Stimulated activated CD8-positive, alpha-beta memory T cell treated with anti-CD3 and anti-CD28 coated beads, Interleukin-2, amount 100 ng/mL, for 1 hour (primary cell): ENCODE measurements around the gene N4BP3.
"Not testable (repeated sequence)": the region's sequence is repeated elsewhere in the genome, so short reads cannot be mapped to it uniquely, and the experiment has no call there.

Source experiments
- DNase-seq, 2 donors: peaks; one replicate each; pipeline ENCODE4 v3.0.0-alpha.2; 2020; ENCODE audit warnings: low read depth in 2 of 2

The N4BP3 gene, protein sequence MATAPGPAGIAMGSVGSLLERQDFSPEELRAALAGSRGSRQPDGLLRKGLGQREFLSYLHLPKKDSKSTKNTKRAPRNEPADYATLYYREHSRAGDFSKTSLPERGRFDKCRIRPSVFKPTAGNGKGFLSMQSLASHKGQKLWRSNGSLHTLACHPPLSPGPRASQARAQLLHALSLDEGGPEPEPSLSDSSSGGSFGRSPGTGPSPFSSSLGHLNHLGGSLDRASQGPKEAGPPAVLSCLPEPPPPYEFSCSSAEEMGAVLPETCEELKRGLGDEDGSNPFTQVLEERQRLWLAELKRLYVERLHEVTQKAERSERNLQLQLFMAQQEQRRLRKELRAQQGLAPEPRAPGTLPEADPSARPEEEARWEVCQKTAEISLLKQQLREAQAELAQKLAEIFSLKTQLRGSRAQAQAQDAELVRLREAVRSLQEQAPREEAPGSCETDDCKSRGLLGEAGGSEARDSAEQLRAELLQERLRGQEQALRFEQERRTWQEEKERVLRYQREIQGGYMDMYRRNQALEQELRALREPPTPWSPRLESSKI

DNA sequence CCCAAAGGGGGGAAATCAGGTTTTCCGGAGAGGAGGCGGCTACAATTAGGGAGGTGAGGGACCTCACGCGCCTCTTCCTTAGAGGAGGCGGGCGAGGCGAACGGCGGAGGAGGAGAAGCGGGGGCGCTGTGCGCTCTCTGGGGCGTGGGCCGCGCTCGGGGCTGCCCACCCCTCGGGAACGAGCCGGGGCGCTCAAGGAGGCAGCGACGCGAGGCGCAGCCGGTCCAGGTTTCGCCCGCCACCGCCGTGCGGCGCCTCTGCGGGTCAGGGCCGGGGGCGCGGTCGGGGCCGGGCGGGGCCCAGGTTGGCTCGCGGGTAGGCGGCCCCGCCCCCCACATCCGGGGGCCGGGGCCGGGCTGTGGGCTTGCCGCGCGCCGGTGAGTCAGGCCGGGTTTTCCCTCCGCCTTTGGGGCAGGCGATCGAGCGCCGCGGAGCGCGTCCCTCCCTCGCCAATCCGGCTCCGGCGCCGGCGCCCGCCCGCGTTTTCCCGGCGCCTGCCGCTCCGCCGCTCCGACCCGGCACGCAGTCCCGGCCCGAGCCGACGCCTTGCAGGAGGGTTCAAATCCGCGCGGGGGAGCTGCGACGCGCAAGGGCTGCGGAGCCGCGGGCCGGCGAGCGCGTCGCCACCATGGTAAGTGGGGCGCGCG is at the start of gene N4BP3:
Gene N4BP3, plus strand, starts transcription at position 392 of the 647 bp plus-strand sequence. CDS start 6,052 bp downstream, outside the sequence.
- peak; percentile 64 to 70 for DNase-seq

DNA sequence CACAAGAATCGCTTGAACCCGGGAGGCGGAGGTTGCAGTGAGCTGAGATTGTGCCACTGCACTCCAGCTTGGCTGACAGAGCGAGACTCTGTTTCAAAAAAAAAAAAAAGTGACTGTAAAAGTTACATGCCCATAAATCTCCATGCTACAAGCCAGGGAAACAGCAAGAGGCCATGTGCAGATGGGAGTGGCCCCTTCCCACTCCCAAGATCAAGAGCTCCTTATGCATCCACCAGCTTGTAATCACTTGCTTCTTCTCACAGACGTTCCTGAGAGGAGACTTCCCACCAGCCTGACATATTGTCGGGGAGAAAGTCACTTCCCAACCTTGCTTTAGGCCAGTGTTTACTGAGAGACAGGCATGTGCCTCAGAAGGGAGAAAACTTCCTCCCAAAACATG is 45.6 kb upstream of the N4BP3 start:
- DNase-seq, result no peak

DNA sequence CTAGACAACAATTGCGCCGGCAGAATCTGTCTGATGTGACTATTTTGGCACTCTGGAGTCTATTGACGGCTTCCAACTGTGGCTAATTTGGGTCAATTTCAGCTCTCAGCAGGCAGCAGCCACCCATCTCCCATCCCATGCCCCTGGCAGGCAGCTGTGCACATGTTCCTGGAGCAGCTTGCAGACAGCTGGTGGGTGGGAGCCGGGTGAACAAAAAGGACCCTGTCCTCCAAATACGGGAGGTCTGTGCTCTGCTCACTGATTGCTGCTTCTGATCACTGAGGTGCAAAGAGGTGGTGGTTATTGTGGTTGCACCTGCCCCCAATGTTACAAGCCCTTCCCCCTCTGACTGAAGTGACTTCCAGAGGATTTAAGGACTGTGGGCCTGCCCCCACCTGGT is 45.0 kb upstream of the N4BP3 start:
- DNase-seq, result no peak

DNA sequence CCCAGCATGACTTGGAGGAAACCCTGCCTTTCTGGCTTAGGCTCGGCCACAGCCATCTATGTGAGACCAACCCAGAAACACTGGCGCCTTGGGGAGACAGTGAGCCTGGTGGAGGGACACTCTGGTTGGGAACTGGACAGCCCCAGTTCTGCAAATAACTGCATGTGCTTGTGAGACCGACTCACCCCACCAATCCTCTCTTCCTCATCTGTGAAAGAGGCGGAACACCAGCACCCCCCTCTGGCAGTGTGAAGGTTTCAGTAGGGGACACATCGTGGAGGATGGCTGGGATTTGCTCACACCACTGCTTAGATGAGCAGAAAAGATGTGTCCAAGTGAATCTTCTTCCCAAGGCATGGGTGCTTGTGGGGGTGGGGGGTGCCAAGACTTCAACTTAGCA is 43.4 kb upstream of the N4BP3 start:
- no peak for DNase-seq

DNA sequence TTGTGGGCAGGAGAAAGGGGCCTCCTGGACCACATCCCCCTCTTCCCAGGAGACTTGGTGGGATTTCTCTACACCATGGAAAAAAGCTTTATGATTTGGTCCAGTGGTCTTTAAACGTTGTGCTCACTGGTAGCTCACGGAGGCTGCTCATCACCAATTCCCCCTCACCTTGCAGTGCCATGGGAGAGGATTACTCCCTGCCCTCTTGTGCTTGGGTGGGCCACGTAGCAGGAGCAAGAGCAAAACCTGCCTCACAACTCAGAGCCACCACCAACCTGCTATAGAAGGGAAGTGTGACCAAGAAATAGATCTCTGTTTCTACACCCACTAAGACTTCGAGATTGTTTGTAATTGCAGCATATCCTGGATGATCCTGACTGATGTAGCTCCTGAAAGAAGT is 42.2 kb upstream of the N4BP3 start:
- no peak for DNase-seq

DNA sequence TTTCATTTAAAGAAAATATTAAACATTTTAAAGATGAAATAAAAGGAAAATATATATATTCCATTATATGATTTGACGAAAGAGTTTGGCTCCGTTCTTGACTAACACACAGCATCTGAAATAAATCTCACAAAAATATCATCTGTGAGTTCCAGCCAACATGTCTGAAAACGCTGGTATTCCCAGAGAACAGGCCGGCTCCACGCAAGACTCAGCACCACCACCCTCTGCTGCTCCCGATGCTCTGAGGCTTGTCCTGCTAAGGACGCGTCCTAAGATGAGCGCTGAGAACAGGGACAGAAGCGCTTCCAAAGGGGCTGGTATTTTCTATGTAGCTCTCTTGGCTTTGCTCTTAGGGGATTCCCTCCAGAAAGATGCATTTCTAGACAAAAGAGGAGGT is 40.6 kb upstream of the N4BP3 start:
- no peak for DNase-seq

DNA sequence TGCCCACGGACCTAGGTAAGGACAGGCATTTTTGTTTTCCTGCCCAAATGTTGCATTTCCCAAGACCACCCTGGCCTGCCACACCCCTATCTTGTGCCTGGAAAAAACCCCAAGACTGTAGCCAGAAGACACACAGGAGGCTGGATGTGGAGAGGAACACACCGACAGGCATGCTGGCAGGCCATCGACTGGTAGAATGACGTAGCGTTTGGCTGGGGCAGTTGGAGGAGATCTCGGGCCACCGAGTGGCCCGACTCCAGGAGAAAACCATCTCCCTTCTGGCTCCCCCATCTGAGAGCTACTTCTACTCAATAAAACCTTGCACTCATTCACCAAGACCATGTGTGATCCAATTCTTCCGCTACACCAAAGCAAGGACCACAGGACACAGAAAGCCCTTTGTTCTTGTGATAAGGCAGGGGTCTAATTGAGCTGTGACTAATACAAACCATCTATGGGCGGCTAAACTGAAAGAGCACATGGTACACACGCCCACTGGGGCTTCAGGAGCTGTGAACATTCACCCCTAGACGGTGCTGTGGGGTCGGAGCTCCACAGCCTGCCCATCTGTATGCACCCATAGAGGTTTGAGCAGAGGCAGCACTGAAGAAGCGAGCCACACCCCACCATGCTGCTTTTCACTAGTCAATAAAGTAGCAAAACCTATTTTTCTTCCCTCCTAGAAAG is 38.9 kb upstream of the N4BP3 start:
- DNase-seq, result no peak

DNA sequence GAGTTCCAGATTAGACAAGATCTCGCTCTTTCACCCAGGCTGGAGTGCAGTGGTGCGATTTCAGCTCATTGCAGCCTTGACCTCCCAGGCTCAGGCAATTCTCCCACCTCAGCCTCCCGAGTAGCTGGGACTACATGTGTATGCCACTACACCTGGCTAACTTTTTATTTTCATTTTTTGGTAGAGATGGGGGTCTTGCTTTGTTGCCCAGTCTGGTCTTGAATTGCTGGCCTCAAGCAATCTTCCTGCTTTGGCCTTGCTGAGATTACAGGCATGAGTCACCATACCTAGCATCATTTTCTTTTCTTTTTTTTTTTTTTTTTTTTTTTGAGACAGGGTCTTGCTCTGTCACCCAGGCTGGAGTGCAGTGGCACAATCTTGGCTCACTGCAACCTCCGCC is 36.4 kb upstream of the N4BP3 start:
- DNase-seq, result not testable (repeated sequence)

DNA sequence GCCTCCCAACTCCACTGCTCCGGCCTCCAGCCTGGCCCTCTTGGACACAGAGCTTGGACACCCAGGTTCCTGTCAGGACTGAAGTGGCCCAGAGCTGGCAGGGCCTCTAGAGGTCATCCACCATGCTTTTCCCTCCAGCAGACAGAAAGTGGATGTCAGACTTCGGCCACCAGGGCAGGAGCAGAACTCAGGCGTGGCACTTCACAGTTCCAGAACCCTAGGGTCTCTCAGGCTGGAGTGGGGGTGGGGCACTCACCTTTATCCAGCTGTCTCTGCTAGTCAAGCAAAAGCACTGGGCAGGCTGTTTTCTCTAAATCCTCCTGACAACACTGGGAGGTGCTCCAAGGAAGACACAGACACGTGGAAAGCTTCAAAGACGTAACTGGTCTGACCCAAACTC is 35.6 kb upstream of the N4BP3 start:
- DNase-seq, result no peak

DNA sequence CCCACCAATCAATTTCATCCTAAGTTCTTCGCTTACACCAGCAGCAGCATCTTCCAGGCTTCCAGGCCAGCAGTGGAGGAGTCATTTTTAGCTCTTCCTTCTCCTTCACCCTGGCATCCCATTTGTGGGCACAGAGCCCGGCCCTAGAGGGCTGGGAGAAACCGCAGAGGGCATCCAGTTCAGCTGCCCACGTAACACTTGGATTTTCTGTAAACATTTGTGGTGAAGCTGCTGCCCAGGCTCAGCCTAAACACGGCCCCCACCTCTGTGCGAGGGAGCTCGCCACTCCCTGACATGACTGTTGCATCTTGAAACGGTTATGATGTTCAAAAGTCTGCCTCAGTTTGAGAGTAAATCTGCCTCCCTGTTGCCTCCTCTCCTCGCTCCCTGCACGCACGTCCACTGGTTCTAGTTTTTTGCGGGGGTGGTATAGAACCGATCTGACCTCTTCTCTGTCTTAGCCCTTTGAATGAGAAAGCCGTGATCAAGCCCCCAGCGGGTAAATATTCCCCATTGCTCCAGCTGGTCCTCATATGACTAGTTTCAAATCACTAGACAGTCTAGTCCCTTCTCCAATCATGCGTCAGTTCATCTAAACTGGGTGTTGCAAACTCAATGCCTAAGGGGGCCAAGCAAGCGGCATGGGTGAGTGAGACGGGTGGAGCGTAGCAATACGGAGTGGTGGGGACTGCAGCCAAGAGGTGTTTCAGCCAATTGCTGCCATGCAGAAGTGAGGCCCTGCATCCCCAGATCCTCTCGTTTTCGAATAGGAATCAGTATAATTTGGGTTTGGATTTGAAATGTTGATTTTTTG is 34.9 kb upstream of the N4BP3 start:
- DNase-seq, result no peak

DNA sequence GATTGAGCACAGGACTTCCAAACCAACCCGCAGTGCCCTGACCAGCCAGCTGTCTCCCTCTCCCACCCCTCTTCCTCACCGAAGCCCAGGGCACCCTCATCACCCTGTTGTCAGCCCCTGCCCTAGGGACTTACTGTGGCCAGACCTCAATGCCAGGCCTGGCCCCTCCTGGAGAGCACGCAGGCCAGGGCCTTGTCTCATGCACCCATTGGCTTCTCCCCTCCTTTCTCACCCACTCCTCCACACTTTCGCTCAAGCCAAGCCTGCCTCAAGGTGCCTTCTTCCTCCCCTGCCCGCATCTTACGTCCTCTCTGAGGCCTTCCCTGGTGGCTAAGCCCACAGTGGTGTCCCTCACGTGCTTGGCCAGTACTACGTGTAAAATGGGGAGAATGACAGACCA is 33.3 kb upstream of the N4BP3 start:
- no peak for DNase-seq

DNA sequence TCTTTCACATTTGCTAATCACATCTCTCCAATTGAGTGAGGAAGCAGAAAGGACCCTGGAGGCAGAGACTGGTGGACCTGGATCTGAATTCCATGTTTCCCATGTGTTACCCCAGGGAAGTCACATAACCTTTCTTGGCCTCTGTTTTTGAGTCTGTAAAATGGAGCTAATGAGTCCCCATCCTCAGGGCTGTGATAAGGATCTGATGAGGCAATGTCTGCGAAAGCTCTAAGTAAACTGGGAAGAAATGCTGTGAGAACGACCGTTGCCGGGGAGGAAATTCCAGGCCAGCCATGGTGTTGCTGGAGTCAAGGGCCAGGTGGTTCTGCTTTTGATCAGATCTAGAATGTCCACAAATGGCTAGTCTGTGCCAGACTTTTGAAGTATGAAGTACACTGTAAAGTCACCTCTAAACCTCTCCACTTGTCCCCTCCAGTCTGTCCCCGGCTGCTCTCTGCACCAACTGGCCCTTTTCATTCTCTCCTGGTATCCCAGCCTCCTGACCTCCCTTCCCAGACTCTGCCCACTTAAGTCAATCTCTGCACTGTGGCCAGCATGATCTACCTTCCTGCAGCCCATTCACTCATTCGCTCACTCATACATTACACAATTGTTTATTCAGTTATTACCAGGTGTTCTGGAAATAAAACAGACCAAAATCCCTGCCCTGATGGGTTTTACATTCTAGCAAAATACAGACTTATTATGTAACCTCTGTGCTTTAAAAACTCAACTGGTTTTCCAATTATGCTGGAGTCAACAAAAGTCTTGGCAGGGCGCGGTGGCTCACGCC is 32.5 kb upstream of the N4BP3 start:
- DNase-seq, result no peak

DNA sequence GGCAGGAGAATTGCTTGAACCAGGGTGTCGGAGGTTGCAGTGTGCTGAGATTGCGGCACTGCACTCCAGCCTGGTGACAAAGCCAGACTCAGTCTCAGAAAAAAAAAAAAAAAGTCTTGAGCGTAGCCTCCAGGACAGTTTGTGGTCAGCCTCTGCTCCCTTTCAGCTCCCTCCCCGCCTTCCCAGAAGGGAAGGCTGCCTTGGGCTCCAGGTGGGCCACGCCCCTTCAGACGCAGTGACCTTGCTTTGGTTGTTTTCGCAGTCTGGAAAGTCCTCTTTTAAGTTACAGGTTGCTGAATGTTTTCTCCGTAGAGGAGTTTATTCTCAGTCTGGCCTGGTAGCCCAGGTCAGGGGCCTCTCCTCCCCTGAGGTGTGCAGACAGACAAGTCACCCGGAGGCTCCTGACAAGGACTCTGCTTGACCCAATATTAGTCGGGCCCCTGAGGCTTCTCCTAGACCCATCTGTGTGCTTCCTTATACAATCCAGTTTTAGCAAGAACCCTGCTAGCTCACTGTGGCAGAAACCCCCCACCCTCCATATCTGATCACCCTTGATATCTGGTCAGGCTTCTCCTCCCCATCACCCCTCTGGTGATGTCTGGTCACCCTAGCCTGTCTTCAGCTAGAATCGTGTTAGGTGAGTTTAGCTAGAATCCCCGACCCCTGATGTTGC is 31.6 kb upstream of the N4BP3 start:
- no peak for DNase-seq

DNA sequence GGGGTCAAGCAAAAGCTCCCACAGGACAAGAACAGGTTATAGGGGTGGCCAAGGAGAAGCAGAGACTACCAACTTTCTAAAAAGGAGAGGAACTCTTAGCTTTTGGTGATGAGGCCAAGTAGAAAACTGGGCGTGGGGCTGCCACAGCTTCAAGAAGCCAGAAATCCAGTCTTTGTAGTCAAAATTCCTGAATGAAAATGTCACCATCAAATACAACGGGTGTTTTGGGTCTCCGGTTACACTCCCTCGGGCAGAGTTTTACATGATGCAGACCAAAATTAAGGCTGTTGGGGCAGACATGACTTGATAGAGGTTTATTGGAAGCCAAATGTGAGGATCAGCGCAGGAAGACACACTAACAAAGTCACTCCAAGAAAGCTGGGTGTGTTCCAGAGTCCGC is 29.4 kb upstream of the N4BP3 start:
- DNase-seq, result no peak

DNA sequence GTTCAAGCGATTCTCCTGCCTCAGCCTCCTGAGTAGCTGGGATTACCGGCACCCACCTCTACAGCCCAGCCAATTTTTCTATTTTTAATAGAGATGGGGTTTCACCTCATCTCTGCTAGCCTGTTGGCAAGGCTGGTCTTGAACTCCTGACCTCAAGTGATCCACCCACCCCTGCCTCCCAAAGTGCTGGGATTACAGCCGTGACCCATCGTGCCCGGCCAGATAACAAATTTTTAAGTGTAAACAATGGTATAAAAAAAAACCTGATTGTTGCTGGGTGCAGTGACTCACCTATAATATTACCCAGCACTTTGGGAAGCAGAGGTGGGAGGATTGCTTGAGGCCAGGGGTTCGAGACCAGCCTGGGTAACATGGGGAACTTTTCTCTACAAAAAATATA is 28.0 kb upstream of the N4BP3 start:
- DNase-seq, result no peak

DNA sequence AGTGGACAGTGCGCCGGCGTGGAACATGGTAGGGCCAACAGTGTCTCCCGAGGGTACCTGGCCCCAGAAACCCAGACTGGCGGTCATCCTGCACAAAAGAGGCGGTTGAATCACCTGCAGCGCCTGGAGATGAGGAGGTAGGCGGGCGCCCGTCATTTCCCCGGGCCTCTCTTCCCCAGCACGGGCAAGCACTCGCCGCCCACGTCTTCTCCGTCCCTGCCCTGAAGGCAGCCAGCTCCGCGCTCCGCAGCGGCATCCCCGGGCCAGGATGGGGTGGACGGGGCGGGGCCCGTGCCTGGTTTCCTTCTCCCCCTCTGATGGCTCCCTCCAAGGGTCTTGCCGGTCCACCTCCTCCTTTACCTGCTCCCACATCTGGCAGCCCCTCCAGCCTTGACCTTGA is 27.1 kb upstream of the N4BP3 start:
- no peak for DNase-seq

DNA sequence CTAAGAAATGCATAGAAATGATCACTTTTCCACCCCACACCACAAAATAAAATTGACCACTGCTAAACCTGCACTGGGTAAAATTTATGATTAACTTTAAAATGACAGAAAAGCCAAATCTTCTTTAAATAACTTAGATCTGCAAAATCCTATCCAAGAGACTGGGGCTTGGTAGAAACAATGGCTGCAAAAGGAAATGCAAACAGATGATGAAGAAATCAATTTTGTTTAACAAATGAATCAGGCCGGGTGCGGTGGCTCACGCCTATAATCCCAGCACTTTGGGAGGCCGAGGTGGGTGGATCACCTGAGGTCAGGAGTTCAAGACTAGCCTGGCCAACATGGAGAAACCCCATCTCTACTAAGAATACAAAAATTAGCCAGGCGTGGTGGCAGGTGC is 26.1 kb upstream of the N4BP3 start:
- DNase-seq, result not testable (repeated sequence)

DNA sequence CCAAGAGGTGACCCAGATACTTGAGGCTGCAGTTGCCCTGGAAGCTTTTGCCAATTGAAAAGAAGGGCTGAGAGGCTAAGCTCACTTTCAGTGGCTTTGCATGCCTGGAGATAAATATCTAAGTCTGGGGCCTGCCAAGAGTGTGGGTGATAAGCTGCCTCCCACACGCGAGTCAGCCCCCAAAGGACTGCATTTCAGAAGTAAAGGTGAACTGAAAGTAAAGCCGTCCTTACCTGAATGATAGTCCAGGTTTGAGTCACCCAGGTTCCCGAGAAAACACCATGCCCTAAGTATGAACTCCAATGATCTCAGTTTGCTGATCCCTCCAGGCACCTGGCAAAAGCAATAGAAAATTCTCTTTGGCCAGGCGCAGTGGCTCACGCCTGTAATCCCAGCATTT is 22.5 kb upstream of the N4BP3 start:
- no peak for DNase-seq

DNA sequence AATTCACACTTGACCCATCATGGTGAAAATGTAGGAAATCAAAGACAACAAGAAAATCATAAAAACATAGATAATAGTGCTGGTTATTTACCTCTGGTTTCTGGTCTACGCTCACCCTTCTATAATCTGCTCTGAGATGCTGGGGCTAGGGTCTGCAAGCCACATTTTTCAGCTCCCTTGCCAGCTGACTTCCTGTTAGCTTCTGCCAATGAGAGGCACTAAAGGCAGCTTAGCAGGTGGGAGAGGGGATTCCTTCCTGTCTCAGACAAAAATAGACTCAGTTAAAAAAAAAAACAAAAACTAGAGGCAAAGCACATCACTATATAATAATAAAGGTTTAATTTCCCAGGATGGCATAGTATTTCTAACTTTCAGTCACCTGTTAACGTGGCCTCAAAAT is 20.2 kb upstream of the N4BP3 start:
- no peak for DNase-seq

DNA sequence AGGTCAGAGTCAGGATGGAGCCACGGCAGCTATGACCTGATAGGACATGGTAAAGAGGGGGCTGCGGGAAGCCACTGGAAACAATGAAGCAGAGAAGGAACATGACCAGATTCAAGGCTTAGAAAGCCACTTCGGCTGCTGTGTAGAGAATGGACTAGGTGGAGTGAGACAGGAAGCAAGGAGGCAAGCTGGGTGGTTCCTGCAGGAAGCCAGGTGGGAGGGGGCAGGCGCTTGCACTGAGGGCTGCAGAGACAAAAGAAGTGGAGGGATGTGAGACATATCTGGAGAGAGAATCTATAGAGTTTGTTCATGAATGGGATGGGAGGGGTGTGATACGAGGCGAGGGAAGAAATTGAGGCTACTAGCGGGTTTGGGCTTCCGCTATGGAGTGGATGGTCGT is 19.0 kb upstream of the N4BP3 start:
- no peak for DNase-seq
